ENCODE results near the gene DGLUCY.

- TF ChIP-seq CTCF (IDR thresholded peaks at IDR 0.05) (no peak), POLR2A (IDR thresholded peaks at IDR 0.05) (no peak), POLR2AphosphoS5 (IDR thresholded peaks at IDR 0.05) (no peak)
Measured at GRCh38 chr14:91142214-91142668, 28.4 kb downstream of the DGLUCY start.

Data from prostate gland (tissue), 2 donors.